ENCODE data around the gene NRDC.

The NRDC gene, protein sequence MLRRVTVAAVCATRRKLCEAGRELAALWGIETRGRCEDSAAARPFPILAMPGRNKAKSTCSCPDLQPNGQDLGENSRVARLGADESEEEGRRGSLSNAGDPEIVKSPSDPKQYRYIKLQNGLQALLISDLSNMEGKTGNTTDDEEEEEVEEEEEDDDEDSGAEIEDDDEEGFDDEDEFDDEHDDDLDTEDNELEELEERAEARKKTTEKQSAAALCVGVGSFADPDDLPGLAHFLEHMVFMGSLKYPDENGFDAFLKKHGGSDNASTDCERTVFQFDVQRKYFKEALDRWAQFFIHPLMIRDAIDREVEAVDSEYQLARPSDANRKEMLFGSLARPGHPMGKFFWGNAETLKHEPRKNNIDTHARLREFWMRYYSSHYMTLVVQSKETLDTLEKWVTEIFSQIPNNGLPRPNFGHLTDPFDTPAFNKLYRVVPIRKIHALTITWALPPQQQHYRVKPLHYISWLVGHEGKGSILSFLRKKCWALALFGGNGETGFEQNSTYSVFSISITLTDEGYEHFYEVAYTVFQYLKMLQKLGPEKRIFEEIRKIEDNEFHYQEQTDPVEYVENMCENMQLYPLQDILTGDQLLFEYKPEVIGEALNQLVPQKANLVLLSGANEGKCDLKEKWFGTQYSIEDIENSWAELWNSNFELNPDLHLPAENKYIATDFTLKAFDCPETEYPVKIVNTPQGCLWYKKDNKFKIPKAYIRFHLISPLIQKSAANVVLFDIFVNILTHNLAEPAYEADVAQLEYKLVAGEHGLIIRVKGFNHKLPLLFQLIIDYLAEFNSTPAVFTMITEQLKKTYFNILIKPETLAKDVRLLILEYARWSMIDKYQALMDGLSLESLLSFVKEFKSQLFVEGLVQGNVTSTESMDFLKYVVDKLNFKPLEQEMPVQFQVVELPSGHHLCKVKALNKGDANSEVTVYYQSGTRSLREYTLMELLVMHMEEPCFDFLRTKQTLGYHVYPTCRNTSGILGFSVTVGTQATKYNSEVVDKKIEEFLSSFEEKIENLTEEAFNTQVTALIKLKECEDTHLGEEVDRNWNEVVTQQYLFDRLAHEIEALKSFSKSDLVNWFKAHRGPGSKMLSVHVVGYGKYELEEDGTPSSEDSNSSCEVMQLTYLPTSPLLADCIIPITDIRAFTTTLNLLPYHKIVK

DNA sequence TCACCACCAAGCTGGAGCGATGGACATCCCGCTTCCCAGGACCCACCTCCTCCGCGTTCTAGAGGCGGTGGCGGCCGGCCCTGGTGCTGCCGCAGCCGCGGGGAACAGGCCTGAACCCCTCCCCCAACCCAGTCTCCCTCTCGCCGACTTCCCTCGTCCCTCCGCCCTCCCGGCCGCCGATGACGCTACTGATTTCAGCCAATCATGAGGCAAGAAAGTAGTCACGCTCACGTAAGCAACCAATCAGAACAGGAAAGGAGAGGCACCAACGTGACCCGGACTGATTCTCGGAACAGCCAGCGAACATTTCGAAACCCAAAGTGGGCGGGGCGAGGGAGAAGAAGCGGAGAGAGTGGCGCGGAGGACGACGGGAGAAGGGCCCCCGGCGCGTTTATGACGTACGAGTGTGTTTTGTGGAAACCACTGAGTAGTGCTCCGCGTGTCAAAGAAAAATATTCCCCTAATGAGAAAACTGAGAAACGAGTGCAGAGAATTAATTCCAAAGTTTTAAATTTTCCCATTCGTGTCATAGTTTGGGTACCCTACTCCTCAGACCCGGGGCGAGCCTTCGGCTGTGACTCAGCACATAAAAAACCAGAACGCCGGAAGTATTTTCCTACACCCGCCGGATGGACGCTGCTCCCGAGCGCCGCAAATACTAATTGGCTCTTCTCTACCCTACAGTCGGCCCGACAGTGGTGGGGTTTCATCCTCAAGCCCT is at the start of gene NRDC:
Gene NRDC, minus strand, starts transcription at position 112 of the 721 bp plus-strand sequence. CDS start 112 bp downstream, outside the sequence.
- DNase-seq (ENCODE audit: low read depth) = peak; percentile 100

DNA sequence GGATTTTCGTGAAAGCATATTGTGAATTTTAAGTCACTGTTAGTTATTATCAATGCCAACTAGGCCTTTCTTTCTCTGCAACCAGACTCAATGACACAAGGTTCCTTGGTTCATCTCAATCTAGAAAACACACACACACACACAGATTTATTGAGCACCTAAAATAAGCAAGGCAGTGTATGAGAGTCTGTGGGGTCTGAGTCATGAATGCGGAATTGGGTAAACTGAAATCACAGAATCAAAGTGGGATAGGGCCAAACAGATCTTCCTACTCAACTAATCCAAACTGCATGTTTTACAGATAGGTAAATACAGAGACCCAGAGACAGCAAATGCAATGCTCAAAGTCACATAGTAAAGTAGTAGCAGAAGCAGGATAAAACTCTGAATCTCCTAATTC is 48.5 kb upstream of the NRDC start:
- no peak for DNase-seq (ENCODE audit: low read depth)

DNA sequence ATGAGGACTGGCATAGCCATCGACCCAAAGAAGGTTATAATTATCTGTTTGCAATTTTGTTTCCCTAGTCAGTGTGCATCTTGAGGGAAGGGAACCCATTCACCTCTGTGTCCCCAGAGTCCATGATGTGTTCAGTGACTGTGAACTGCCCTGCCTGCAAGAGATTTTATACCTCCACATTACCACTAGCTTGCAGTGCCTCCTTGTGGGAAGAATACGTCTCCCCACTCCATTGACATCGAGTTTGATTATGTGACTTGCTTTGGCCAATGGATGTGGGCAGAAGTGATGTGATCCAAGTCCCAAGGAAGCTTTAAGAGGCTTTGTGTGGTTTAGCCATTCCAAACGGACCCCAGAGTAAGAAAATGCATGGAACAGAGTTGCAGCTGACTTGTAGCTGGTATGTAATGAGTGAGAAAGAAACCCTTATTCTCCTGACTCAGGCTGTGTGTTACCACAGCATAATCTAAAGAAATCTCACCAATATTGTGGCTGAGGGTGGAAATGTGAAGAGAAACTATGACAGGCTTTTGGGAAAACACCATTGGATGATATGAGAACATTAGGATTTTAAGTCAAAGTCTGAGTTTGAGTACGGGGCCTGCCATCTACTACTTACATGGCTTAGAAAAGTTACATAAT is 47.8 kb upstream of the NRDC start:
- DNase-seq (ENCODE audit: low read depth) = peak; percentile 38

DNA sequence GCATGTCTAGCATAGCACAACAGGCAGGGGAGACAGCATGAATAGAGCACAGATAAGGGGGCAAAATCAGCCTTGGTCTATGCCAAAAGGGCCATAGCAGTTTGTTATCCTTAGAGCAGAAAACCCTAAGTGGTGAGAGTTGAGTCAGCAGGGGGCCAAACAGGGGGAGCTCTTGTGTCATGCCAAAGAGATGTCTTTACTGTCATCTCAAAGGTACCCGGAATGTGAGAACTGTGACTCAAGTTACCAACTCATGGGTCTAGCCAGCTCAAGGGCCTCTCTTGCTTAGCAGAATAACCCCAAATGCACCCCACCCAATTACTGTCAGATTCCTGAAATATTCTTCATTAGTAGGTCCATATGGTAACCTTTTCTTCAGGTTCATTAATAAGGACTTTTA is 45.9 kb upstream of the NRDC start:
- DNase-seq (ENCODE audit: low read depth) = peak; percentile 26

- DNase-seq (ENCODE audit: low read depth) = no peak
Observed at GRCh38 chr1:51922040-51922439, 43.5 kb upstream of the NRDC start.

DNA sequence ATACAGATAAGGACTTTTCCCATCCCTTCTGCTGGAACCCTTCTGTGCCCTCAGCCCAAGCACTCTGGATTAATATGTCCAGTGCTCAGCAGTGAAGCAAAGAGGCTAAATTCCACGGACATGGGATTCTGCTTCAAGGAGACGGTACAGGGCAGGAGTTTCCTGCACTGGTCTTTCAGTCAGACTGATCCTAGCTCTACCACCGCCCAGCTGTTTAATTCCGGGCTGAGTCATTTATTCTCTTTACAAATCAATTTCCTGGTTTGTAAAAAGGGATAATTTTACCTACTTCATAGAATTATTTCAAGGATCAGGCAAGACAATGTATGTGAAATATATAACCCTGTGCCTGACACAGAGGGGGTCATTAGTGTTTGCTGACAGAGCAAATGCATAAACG is 41.6 kb upstream of the NRDC start:
- DNase-seq (ENCODE audit: low read depth) = no peak

- DNase-seq (ENCODE audit: low read depth) = no peak
Observed at GRCh38 chr1:51919684-51920083, 41.2 kb upstream of the NRDC start.

DNA sequence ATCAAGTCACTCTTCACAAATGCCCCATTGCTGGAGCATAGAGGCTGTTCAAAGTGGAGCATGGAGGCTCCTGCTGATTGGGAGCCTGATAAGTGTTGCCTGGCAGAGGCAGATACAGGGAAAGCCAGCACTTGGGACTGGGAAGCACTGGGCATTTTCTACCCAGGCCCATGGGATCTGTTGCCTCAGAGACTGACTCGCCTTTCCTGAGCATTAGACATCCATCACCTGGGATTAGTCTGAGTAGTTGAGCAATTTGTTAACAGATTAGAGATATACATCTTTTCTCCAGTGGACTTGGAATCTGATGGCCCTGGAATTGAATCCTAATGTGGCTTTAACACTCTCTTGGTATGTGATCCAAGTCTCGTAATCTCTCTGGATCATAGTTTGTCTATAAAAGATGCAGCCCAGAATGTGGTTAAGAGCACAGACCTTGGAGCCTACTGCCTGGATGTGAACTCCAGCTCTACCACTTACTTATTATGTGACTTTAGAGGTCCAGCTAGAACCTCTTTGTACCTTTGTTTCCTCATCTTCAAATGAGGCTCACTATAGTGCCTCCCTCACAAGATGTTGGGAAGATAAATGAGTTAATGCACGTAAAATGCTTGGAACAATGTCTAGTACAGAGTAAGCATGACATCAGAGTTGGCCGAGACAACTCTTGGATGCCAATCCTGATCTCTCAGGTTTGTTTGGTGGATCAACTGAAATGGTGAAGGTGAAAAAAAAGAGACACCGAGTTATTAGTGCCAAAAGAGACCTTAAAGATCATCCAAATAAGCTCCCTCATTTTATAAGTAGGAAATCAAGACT is 38.3 kb upstream of the NRDC start:
- no peak for DNase-seq (ENCODE audit: low read depth)

- no peak for DNase-seq (ENCODE audit: low read depth)
Observed at GRCh38 chr1:51915951-51916350, 37.4 kb upstream of the NRDC start.

DNA sequence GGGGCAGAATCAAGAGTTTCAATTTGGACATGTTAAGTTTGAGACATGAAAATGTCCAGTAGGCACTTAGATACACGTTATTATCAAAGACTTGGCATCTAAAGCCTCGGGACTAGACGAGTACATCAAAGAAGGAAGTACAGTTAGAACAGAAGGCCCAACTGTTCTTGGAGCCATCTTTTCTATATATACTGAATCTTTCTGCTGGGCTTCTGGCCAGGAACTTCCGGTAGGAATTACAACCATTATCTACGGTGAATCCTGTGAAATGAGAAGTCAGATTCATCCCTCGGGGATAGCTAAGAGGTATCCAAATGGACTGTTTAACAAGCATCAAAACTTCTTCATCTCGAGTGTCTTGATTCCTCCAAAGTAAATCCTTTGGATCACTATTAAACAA is 34.4 kb upstream of the NRDC start:
- DNase-seq (ENCODE audit: low read depth) = no peak

DNA sequence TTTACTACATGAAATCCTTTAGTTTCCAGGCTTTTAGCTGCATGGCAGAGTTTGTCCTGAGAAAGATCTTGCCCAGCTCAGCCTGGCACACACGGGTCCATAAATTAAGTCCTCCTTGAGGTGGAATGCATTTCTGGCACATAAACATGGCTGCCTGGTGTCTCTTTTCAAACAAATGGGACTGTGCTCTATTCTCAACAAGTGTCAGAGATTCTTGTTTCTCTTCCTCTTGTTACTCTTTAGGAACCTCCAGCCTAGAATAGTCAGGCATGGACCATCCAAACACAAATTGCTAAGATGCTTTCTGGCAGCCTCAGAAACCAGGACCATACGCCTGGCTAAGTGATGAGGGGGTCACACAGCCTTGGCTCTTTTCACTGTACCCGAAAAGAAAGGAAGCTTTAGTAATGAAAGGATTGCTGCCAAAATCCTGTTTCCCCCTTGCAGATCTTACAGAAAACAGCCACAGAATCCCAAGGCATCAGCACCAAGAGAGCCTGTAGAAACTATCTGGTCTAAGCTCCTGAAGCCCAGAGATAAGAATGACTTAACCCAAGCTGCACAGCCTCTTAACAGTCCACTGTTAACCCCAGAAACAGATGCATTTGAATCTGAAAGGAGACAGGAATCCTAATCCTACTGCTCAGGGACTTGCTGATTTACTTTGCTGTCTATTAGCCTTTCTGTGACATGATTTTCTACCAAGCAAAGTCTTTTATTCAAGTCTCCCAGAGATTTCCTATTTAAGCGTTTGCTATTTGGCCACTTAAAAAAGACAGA is 31.9 kb upstream of the NRDC start:
- no peak for DNase-seq (ENCODE audit: low read depth)

DNA sequence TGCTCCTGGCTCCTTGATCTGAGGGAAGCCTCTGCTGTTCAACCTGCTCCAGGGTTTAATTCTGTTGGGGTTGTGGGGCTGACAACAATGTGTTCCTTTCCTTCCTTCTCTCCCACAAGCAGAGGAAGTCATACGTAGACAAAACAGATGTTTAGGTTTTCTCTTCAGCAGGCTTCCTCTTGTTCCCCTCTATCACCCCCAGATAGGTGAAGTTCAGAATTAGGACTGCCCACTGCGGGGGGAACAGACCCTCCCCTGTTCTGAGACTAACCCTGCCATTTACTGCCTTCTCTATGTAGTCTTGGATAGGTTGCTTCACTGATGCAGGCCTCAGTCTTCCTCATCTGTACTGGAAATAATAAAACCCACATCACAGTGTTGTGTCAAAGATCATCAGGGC is 30.0 kb upstream of the NRDC start:
- DNase-seq (ENCODE audit: low read depth) = no peak

- DNase-seq (ENCODE audit: low read depth) = no peak
Observed at GRCh38 chr1:51907079-51907702, 28.7 kb upstream of the NRDC start.

GRCh38 chr1:51906306-51907078 is 28.0 kb upstream of the NRDC start:
- DNase-seq (ENCODE audit: low read depth) = no peak

DNA sequence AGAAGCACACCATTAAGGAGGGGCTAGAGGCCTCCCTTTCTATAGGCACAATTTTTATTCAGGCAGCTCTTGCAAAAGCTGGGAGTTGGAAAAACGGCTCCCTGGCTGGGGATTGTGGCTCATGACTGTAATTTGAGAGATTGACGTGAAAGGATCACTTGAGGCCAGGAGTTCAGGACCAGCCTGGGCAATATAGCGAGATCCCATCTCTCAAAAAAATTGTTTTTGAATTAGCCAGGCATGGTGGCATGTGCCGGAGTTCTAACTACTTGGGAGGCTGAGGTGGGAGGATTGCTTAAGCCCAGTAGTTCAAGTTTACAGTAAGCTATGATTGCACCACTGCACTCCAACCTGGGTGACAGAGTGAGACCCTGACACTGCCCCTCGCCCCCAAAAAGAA is 23.9 kb upstream of the NRDC start:
- no peak for DNase-seq (ENCODE audit: low read depth)

- no peak for DNase-seq (ENCODE audit: low read depth)
Observed at GRCh38 chr1:51901151-51901550, 22.6 kb upstream of the NRDC start.

DNA sequence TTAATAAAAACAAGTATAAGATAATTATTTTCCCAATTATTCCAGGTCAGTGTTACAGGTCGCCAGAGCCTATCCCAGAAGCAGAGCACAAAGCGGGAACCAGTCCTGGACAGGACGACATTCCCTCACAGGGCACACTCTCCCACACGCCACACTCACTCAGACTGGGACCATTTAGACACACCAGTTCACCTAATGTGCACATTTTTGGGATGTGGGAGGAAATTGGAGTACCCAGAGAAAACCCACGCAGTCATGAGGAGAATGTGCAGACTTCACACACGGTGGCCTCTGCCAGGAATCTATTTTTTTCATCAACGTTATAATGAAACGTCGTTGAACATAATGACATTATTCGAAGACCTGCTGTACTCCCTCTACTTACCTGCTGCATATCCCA is 20.5 kb upstream of the NRDC start:
- no peak for DNase-seq (ENCODE audit: low read depth)

- DNase-seq (ENCODE audit: low read depth) = peak; percentile 84
Observed at GRCh38 chr1:51898090-51898734, 19.7 kb upstream of the NRDC start.
